ENCODE results near the gene HP1BP3.

- TF ChIP-seq POLR2A (IDR thresholded peaks at IDR 0.05) (no peak), CTCF (IDR thresholded peaks at IDR 0.05) (no peak)
Measured at GRCh38 chr1:20706841-20707240, 80.3 kb downstream of the HP1BP3 start.

Data from suprapubic skin (tissue), 3 donors.